ENCODE results near the gene TMEM181.

GRCh38 chr6:158633127-158633526, 73.2 kb downstream of the TMEM181 start:
- TF ChIP-seq POLR2AphosphoS5 (IDR thresholded peaks at IDR 0.05) (no peak), CTCF (IDR thresholded peaks at IDR 0.05) (no peak), POLR2A (IDR thresholded peaks at IDR 0.05) (no peak)

Measured in breast epithelium (tissue), 3 donors.